ENCODE data around the gene PRLH. TPM values are rescaled to one million over a fixed set of nuclear protein-coding genes. Genes with fewer than 3 reads are reported as not detected.

Gene PRLH
- total and polyA plus RNA-seq, 2 of the 13 experiments (the other 11 are each of a cell fraction or from before 2014, with no cell fraction given), result not detected

DNA sequence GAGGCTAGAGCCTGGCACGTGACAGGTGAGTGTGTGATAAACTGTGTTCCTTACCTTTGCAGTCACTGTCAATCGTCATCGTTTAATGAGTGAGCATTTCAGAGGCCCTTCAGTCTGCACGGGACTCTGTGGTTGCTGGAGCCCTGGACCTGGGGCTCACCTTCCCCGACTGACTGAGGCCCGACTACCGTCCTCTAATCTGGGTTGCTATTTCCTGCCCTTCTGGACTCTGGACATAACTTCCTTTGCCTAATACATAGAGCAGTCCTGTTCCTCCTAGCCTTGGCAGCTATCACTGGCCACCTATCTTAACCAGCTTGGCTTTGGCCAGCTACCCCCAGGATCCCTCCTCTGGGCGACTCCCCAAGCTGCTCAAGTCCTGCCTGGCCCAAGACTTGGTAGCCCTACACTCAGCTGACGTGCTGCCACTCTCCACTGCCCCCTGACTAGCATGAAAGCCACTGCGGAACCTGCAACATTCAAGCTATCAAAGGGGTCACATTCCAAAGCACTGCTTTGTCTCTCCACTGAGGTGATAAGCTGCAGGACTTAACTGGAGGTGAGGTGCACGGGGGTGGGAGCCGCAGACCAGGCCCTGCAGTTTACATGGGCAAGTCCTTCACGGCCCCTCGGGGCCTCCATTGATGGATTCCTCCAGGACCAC, 35.2 kb downstream of the PRLH start (continued):
- TF ChIP-seq, protein P1, sequence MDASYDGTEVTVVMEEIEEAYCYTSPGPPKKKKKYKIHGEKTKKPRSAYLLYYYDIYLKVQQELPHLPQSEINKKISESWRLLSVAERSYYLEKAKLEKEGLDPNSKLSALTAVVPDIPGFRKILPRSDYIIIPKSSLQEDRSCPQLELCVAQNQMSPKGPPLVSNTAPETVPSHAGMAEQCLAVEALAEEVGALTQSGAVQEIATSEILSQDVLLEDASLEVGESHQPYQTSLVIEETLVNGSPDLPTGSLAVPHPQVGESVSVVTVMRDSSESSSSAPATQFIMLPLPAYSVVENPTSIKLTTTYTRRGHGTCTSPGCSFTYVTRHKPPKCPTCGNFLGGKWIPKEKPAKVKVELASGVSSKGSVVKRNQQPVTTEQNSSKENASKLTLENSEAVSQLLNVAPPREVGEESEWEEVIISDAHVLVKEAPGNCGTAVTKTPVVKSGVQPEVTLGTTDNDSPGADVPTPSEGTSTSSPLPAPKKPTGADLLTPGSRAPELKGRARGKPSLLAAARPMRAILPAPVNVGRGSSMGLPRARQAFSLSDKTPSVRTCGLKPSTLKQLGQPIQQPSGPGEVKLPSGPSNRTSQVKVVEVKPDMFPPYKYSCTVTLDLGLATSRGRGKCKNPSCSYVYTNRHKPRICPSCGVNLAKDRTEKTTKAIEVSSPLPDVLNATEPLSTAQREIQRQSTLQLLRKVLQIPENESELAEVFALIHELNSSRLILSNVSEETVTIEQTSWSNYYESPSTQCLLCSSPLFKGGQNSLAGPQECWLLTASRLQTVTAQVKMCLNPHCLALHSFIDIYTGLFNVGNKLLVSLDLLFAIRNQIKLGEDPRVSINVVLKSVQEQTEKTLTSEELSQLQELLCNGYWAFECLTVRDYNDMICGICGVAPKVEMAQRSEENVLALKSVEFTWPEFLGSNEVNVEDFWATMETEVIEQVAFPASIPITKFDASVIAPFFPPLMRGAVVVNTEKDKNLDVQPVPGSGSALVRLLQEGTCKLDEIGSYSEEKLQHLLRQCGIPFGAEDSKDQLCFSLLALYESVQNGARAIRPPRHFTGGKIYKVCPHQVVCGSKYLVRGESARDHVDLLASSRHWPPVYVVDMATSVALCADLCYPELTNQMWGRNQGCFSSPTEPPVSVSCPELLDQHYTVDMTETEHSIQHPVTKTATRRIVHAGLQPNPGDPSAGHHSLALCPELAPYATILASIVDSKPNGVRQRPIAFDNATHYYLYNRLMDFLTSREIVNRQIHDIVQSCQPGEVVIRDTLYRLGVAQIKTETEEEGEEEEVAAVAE (CRISPR knock-in tag; IDR thresholded peaks at IDR 0.05; ENCODE audit: borderline replicate concordance), result peak; percentile 69; the same call in 1 of the 2 replicates
- TF ChIP-seq HCFC1 (IDR thresholded peaks at IDR 0.05; ENCODE audit: low read depth, low read length) (no peak), GABPA (IDR thresholded peaks at IDR 0.05; ENCODE audit: low read depth, low read length) (no peak), GABPA (CRISPR knock-in tag; IDR thresholded peaks at IDR 0.05; ENCODE audit: low read depth) (peak; percentile 64; the same call in 1 of the 2 replicates), ZNF614 (CRISPR knock-in tag; IDR thresholded peaks at IDR 0.05; ENCODE audit: borderline replicate concordance) (peak; percentile 66), BRD4 (CRISPR knock-in tag; IDR thresholded peaks at IDR 0.05) (peak; percentile 15; the same call in 1 of the 2 replicates), MATR3 (CRISPR knock-in tag; IDR thresholded peaks at IDR 0.05) (no peak), SMYD3 (CRISPR knock-in tag; IDR thresholded peaks at IDR 0.05) (peak; percentile 59; the same call in 1 of the 2 replicates), MIXL1 (CRISPR knock-in tag; IDR thresholded peaks at IDR 0.05) (peak; percentile 71; the same call in 1 of the 2 replicates), ZNF670 (CRISPR knock-in tag; IDR thresholded peaks at IDR 0.05; ENCODE audit: borderline replicate concordance) (peak; percentile 63; the same call in 1 of the 2 replicates), ZFP90 (CRISPR knock-in tag; IDR thresholded peaks at IDR 0.05; ENCODE audit: borderline replicate concordance) (0 out of 2 replicates have a peak, but pooled peaks have one; percentile 46), NR2F6 (IDR thresholded peaks at IDR 0.05) (peak; percentile 27; the same call in 1 of the 2 replicates), NR2F6 (CRISPR knock-in tag; IDR thresholded peaks at IDR 0.05) (peak; percentile 40; the same call in 1 of the 2 replicates), ZFX (CRISPR knock-in tag; IDR thresholded peaks at IDR 0.05; ENCODE audit: low read depth) (peak; percentile 76), NFKB2 (CRISPR knock-in tag; IDR thresholded peaks at IDR 0.05; ENCODE audit: borderline replicate concordance) (peak; percentile 58; the same call in 1 of the 2 replicates), ZNF550 (CRISPR knock-in tag; IDR thresholded peaks at IDR 0.05; ENCODE audit: borderline replicate concordance) (0 out of 2 replicates have a peak, but pooled peaks have one; percentile 92), POLR2A (IDR thresholded peaks at IDR 0.05; ENCODE audit: insufficient read depth in 1 of 2, low read depth in 2 of 2, low read length in 2 of 2) (peak; percentile 65 to 67), ZNF160 (CRISPR knock-in tag; IDR thresholded peaks at IDR 0.05) (0 out of 2 replicates have a peak, but pooled peaks have one; percentile 72), ETV5 (CRISPR knock-in tag; IDR thresholded peaks at IDR 0.05; ENCODE audit: borderline replicate concordance) (peak; percentile 93)
- TF ChIP-seq, protein P2, sequence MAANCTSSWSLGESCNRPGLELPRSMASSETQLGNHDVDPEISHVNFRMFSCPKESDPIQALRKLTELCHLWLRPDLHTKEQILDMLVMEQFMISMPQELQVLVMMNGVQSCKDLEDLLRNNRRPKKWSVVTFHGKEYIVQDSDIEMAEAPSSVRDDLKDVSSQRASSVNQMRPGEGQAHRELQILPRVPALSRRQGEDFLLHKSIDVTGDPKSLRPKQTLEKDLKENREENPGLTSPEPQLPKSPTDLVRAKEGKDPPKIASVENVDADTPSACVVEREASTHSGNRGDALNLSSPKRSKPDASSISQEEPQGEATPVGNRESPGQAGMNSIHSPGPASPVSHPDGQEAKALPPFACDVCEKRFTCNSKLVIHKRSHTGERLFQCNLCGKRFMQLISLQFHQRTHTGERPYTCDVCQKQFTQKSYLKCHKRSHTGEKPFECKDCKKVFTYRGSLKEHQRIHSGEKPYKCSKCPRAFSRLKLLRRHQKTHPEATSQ (CRISPR knock-in tag; IDR thresholded peaks at IDR 0.05; ENCODE audit: borderline replicate concordance), result peak; percentile 71
- TF ChIP-seq, protein P3, sequence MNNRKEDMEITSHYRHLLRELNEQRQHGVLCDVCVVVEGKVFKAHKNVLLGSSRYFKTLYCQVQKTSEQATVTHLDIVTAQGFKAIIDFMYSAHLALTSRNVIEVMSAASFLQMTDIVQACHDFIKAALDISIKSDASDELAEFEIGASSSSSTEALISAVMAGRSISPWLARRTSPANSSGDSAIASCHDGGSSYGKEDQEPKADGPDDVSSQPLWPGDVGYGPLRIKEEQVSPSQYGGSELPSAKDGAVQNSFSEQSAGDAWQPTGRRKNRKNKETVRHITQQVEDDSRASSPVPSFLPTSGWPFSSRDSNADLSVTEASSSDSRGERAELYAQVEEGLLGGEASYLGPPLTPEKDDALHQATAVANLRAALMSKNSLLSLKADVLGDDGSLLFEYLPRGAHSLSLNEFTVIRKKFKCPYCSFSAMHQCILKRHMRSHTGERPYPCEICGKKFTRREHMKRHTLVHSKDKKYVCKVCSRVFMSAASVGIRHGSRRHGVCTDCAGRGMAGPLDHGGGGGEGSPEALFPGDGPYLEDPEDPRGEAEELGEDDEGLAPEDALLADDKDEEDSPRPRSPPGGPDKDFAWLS (CRISPR knock-in tag; IDR thresholded peaks at IDR 0.05; ENCODE audit: borderline replicate concordance), result no peak
- TF ChIP-seq, protein P4, sequence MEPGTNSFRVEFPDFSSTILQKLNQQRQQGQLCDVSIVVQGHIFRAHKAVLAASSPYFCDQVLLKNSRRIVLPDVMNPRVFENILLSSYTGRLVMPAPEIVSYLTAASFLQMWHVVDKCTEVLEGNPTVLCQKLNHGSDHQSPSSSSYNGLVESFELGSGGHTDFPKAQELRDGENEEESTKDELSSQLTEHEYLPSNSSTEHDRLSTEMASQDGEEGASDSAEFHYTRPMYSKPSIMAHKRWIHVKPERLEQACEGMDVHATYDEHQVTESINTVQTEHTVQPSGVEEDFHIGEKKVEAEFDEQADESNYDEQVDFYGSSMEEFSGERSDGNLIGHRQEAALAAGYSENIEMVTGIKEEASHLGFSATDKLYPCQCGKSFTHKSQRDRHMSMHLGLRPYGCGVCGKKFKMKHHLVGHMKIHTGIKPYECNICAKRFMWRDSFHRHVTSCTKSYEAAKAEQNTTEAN (CRISPR knock-in tag; conservative IDR thresholded peaks at IDR 0.05), result 0 out of 2 replicates have a peak, but pooled peaks have one; percentile 38
